ENCODE data around the gene TGDS.
"Not testable (repeated sequence)": the region's sequence is repeated elsewhere in the genome, so short reads cannot be mapped to it uniquely, and the experiment has no call there.

The TGDS gene

GRCh38 chr13:94552095-94552494 is 43.9 kb downstream of the TGDS start:
- DNase-seq (ENCODE audit: low read depth): no peak

GRCh38 chr13:94550062-94550738 is 45.8 kb downstream of the TGDS start:
- DNase-seq (ENCODE audit: low read depth): no peak

GRCh38 chr13:94549232-94550061 is 46.5 kb downstream of the TGDS start:
- peak; percentile 83 for DNase-seq (ENCODE audit: low read depth)

DNA sequence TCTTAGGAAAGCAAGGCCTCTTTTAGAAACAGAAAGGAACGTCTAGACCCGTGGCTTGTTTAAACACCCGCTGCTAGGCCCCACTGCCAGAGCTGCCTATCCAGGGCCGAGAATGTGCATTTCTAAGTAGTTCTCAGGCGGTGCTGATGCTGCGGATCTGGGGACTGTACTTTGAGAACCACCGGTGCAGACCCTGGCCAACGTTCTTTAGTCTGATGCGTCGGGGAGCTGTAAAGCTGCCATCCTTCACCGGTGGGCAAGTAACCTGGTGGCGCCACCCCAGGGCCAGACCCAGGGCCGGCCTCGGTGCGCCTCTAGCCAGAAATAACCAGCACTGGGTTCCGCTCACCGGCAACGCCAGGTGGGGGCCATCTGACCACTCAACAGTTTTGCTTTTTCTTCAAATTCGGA is 47.1 kb downstream of the TGDS start:
- DNase-seq (ENCODE audit: low read depth): no peak

DNA sequence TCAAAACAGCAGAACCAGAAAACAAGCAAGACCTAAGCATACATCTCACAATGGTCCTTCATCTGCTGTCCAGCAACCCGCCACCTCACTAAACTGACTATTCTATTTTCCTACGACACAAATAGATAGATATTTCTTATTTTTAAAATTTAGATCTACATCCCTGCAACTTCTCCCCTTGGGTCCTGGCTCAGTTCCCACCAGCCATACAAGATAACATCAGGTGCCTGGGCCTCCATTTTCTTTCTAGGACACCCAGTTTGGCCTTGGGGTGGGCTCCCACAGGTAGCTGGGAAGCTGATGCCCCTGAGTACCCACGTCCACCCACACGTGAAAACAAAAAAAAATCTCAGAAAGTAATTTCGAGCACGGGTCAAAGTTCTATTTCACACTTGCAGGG is 47.6 kb downstream of the TGDS start:
- no peak for DNase-seq (ENCODE audit: low read depth)

DNA sequence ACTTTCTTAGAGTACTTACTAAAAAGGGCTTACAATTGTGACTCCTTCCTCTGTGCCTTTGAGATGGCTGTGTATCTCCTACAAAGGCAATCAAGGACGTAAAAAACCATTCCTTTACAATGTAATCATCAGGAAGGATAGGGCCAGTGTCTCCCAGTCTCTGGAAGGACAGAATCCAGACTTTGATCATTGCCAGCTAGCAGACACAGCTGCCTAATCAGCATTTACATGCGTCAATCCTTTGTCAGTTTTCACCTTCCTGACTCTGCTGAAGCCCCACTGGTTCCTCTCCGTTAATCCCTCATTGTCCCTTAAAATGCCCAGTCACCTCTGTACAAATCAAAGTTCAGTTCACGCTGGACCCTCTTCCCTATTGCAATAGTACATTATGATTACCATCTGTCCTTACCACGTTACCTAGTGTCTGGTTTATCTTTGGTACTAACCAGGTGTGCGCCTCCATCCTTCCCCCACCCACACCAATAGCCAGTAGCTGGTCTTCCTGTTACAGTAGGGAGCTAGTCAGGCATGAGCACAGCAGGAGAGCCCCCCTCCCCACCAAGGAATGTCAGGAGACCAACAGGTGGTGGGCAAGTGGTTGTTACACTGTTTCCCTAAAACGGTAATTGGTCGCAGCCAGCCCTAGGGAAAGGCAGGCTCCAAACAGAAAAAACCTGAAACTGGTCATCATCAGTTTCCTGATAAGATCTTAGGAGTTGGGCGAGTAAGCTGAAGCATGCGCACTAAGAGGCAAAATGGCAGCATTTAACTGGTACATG is 49.7 kb downstream of the TGDS start:
- no peak for DNase-seq (ENCODE audit: low read depth)

DNA sequence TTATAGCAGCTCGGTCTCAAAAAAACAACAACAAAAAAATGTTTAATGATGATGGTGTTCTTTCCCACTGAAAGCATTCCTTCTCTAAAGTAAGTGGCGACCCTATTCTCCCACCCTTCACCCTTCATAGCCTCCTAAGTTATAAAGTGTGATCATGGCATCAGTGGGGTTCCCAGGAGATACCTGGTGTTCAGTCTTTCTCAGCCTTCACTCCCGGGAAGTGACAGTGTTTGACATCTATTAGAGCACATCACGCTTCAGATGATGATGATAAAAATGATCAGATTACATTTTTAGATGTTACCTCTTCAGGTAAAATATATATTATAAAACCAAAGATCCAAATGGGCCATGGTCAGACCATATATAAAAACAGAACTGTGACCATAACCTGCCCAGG is 51.0 kb downstream of the TGDS start:
- no peak for DNase-seq (ENCODE audit: low read depth)

DNA sequence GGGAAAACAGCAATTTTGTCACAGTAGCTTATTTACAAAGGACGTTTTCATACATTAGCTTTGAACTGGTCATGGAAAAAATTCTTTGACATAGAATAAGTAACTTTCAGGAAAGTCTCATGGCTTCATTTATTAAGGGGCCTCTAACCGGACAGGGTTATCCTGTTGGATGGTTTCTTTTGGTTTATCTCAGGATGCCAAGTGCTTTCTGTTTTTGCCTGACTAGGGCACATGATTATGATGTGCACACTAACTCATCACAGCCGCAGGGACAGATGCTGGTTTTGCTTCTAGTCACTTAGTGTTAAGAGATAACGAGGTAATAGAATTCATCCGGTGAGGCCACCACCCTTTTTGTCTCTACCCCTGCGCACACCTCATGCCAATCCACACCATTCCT is 53.0 kb downstream of the TGDS start:
- no peak for DNase-seq (ENCODE audit: low read depth)

DNA sequence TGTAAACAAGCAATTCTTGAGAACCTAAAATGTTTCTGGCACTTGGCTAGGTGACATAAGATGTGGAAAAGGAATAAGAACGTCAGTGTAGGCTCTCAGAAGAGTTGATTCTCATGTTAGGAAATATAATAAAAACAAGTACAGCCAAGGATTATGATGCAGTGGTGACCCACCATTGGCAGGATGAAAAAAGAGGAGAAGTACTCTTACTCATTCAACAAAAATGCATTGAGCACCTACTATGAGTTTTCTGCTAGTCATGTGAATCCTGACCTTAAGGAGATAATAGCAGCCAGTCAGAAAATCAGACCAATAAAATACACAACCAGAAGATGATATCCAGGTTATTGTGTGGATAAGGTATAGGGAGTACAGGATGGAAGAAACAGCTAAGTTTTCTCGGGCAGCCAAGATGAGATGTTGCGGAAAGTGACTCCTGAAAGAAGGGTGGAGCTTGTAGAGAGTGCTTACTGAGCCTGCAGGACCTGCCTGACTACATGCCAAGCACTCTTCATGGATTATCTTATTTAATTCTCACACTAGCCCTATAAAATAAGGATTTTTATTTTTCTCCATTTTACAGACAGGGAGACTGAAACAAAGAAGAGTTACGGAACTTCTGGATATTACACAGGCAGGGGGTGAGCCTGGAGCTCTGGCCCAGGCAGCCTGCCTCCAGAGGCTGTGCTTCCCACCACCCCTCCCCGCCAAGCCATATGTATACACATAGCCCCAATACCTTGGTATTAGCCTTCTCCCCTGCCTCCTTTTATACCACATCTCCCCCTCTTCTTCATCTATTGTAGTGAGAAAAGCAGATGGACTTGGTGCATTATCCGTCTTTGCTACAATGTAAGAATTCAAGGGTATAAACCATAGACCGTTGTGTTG is 58.0 kb downstream of the TGDS start:
- DNase-seq (ENCODE audit: low read depth): no peak

DNA sequence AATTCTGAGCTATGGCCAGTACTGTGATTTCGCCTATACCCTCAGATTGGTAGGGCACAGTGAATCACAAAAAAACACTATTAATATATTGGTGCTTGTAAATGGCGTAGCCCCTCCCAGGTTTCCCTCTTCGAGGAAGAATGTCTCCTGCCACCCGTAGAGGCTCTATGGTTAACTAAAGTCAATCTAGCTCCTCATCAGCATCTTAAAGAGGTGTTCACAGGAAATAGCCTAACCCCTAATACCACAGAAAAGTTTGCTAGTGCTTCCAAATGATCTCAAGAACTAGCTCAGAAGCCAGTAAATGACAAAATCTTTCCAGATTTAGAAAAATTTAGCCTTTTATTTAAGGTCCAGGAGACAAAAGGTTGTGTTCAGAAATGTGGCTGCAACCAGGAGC is 60.2 kb downstream of the TGDS start:
- DNase-seq (ENCODE audit: low read depth): no peak

DNA sequence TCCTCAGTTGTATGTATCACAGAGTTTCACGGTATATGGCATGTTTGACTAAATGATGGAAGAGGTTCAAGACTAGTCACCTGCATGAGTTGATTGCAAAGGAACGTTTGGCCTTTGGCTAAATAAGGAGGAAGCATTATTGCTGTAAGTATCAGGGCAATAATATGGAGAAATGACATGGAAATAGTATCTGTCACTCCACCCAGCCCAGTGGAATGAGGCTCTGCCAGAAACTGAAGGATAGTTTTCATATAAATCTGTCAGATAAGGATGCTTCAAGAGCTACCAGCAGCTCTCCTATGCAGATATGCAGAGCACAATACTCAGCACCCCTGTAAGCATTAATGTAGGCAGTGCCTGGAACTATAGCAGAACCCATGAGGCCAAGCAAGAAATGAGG is 60.7 kb downstream of the TGDS start:
- no peak for DNase-seq (ENCODE audit: low read depth)

DNA sequence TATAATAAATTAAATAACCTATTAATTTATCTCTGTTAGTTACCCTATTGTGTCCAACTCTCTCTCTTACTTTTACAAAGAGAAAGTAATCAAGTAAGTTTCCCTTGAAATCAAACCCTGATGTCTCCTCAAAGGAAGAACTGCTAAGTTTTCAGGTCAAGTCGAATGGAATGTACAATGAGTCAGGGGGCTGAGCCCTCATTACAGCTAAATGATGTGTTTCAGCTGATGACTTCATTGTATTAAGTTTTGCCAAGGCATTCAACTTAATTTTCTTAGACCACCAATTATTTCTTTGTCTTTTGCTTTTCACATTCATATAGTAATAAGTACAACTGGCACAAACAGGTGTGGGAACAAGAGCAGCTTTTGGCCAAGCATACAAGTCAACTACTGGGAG is 61.8 kb downstream of the TGDS start:
- DNase-seq (ENCODE audit: low read depth): no peak

DNA sequence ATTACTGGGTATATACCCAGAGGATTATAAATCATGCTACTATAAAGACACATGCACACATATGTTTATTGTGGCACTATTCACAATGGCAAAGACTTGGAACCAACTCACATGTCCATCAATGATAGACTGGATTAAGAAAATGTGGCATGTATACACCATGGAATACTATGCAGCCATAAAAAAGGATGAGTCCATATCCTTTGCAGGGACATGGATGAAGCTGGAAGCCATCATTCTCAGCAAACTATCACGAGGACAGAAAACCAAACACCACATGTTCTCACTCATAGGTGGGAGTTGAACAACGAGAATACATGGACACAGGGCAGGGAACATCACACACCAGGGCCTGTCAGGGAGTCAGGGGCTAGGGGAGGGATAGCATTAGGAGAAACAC is 63.7 kb downstream of the TGDS start:
- not testable (repeated sequence) for DNase-seq (ENCODE audit: low read depth)

- DNase-seq (ENCODE audit: low read depth): not testable (repeated sequence)
Observed at GRCh38 chr13:94526956-94527355, 69.0 kb downstream of the TGDS start.

DNA sequence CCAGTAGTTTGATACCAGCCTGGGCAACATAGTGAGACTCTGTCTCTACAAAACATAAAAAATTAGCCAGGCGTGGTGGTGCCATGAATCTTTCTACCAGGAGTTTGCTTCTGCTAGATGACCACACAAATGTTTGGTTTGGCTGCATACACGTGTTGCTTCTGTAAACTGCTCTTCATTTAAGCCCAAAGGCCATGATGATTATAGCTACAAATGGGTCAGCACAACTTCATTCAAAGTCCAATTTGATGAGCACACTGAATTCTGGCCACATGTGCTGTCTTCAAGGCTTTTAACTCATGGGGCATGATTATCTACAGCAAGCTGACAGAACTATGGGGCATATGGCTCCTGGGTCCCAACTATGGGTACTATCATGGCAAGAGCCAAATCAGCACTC is 70.2 kb downstream of the TGDS start:
- DNase-seq (ENCODE audit: low read depth): no peak

DNA sequence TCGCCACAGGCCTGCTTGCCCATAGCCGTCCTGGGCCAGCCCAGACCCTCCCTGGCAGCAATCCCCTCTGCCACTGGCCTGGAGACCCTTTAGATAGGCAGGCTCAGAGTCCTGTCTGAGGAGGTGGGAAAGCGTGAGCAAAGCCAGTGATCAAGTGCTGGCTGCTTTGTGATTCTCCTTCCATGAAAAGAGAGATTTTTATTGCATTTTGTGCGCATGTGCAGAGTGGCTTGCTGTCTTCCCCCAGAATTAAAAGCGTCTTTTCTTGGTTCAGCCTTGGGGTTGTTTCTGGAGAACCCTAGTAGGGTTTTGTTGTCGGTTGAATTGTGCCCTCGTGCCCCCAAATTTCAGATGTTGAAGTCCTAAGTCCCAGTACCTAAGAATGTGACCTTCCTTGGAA is 71.5 kb downstream of the TGDS start:
- DNase-seq (ENCODE audit: low read depth): no peak
